MM.1S (cell line): ENCODE results near the gene CD86.

Experiments used
- DNase-seq: peaks from one replicate; pipeline ENCODE4 v3.0.0-alpha.2; 2015
- H2AFZ ChIP-seq: fragments of 300-600 bp; sonication (generic); 2 replicates; pipeline ENCODE4 v1.6.0; 2016; ENCODE audit warnings: antibody characterized with exemption, low read length
- H3F3A ChIP-seq: fragments of 300-600 bp; sonication (generic); 2 replicates; pipeline ENCODE4 v1.6.1; 2016; ENCODE audit warnings: mild to moderate bottlenecking, antibody characterized with exemption, low read length, moderate library complexity, mixed read lengths; ENCODE audit not compliant: insufficient read depth
- H3K27ac ChIP-seq: fragments of 300-600 bp; sonication (generic); 2 replicates; pipeline ENCODE4 v1.5.1; 2016; ENCODE audit warnings: mild to moderate bottlenecking, low read length
- H3K27me3 ChIP-seq: fragments of 300-600 bp; sonication (generic); replicated peaks from 2 replicates; pipeline ENCODE4 v1.6.0; 2016; ENCODE audit warnings: low read length; ENCODE audit not compliant: insufficient read depth
- H3K36me3 ChIP-seq: fragments of 300-600 bp; sonication (generic); replicated peaks from 2 replicates; pipeline ENCODE4 v1.6.1; 2016; ENCODE audit warnings: mild to moderate bottlenecking, low read length, mixed read lengths; ENCODE audit not compliant: insufficient read depth
- H3K4me1 ChIP-seq: fragments of 300-600 bp; sonication (generic); 2 replicates; pipeline ENCODE4 v1.6.1; 2016; ENCODE audit warnings: low read length, mixed read lengths
- H3K4me2 ChIP-seq: fragments of 300-600 bp; sonication (generic); 2 replicates; pipeline ENCODE4 v1.6.0; 2016; ENCODE audit warnings: low read depth, low read length
- H3K4me3 ChIP-seq: fragments of 300-600 bp; sonication (generic); 2 replicates; pipeline ENCODE4 v1.5.1; 2016; ENCODE audit warnings: low read length, mixed read lengths
- H3K79me2 ChIP-seq: fragments of 300-600 bp; sonication (generic); 2 replicates; pipeline ENCODE4 v1.6.1; 2016; ENCODE audit warnings: mixed run types, low read length, mixed read lengths
- H3K9ac ChIP-seq: fragments of 300-600 bp; sonication (generic); 2 replicates; pipeline ENCODE4 v1.6.1; 2016; ENCODE audit warnings: low read length, mixed read lengths
- H3K9me2 ChIP-seq: fragments of 300-600 bp; sonication (generic); replicated peaks from 2 replicates; pipeline ENCODE4 v1.6.1; 2016; ENCODE audit warnings: mild to moderate bottlenecking, low read length, mixed read lengths; ENCODE audit not compliant: insufficient read depth
- H3K9me3 ChIP-seq: fragments of 300-600 bp; sonication (generic); replicated peaks from 2 replicates; pipeline ENCODE4 v1.6.1; 2016; ENCODE audit warnings: mild to moderate bottlenecking, low read length, mixed read lengths; ENCODE audit not compliant: insufficient read depth
- H4K20me1 ChIP-seq: fragments of 300-600 bp; sonication (generic); 2 replicates; pipeline ENCODE4 v1.6.1; 2016; ENCODE audit warnings: mild to moderate bottlenecking, low read length, moderate library complexity, mixed read lengths; ENCODE audit not compliant: insufficient read depth
- CTCF ChIP-seq: fragments of 300-600 bp; sonication (generic); IDR thresholded peaks from 2 replicates; pipeline ENCODE4 v1.5.1; 2016; ENCODE audit warnings: antibody characterized with exemption, low read length, mixed read lengths
- EZH2 ChIP-seq: fragments of 300-600 bp; sonication (generic); optimal IDR thresholded peaks from 2 replicates; pipeline ENCODE3; 2017; ENCODE audit warnings: low read depth, mild to moderate bottlenecking, antibody characterized with exemption, low read length, mixed read lengths
- EZH2phosphoT487 ChIP-seq: fragments of 300-600 bp; sonication (generic); IDR thresholded peaks from 2 replicates; pipeline ENCODE4 v1.6.1; 2018; ENCODE audit warnings: antibody characterized with exemption, low read length

Gene CD86

GRCh38 chr3:122098611-122099010, 43.4 kb downstream of the CD86 start:
- no peak for DNase-seq
- Histone ChIP-seq H3K4me2 (peak overlapping the region; percentile 64; the same call in 1 of the 2 replicates), H3K27me3 (no peaks in the 10 kb centered on the region), H4K20me1 (no peaks in the 10 kb centered on the region), H3K9me2 (no peaks in the 10 kb centered on the region), H3K27ac (no peak overlapping the region), H3F3A (peaks cover 16% of the 10 kb centered on the region), H3K4me1 (peaks cover 32% of the 10 kb centered on the region), H3K4me3 (no peak overlapping the region), H2AFZ (no peak overlapping the region), H3K9ac (no peak overlapping the region), H3K79me2 (no peaks in the 10 kb centered on the region), H3K36me3 (no peaks in the 10 kb centered on the region), H3K9me3 (no peaks in the 10 kb centered on the region)
- TF ChIP-seq EZH2, result no peak
- TF ChIP-seq CTCF, result no peak
- TF ChIP-seq EZH2phosphoT487, result no peak

GRCh38 chr3:122099255-122099654, 44.1 kb downstream of the CD86 start:
- DNase-seq, result peak; percentile 50
- H4K20me1 ChIP-seq, result no peaks in the 10 kb centered on the region

GRCh38 chr3:122100083-122100482, 44.9 kb downstream of the CD86 start:
- no peak overlapping the region for H2AFZ ChIP-seq
- no peaks in the 10 kb centered on the region for H3K27me3 ChIP-seq
- H3K4me3 ChIP-seq, result no peak overlapping the region
- H3K9me3 ChIP-seq, result no peaks in the 10 kb centered on the region
- no peaks in the 10 kb centered on the region for H3K79me2 ChIP-seq
- no peak overlapping the region for H3K9ac ChIP-seq
- H3K27ac ChIP-seq, result no peak overlapping the region
- no peak overlapping the region for H3K4me2 ChIP-seq
- TF ChIP-seq CTCF (no peak), EZH2phosphoT487 (no peak), EZH2 (no peak)
- H3K9me2 ChIP-seq, result no peaks in the 10 kb centered on the region
- peaks cover 22% of the 10 kb centered on the region for H3K4me1 ChIP-seq
- no peaks in the 10 kb centered on the region for H3K36me3 ChIP-seq
- no peaks in the 10 kb centered on the region for H4K20me1 ChIP-seq
- no peak for DNase-seq
- H3F3A ChIP-seq, result peaks cover 3% of the 10 kb centered on the region; the same call in 1 of the 2 replicates

More at GRCh38 chr3:122099255-122099654, 44.1 kb downstream of the CD86 start:
- H3K4me3 ChIP-seq, result no peak overlapping the region
- no peak overlapping the region for H3K27ac ChIP-seq
- H3K79me2 ChIP-seq, result no peaks in the 10 kb centered on the region
- H2AFZ ChIP-seq, result no peak overlapping the region
- peaks cover 25% of the 10 kb centered on the region for H3K4me1 ChIP-seq
- H3K36me3 ChIP-seq, result no peaks in the 10 kb centered on the region
- H3K9me2 ChIP-seq, result no peaks in the 10 kb centered on the region
- peak overlapping the region; percentile 64 for H3K4me2 ChIP-seq
- no peaks in the 10 kb centered on the region for H3K9me3 ChIP-seq
- peaks cover 11% of the 10 kb centered on the region for H3F3A ChIP-seq
- TF ChIP-seq EZH2 (no peak), EZH2phosphoT487 (no peak), CTCF (no peak)
- H3K9ac ChIP-seq, result no peak overlapping the region
- no peaks in the 10 kb centered on the region for H3K27me3 ChIP-seq
